GM10266 (cell line): ENCODE results near the gene TNF.
A peak's percentile ranks its signal among the peaks of the same experiment; 100 is the strongest.
"Not testable (repeated sequence)": the region's sequence is repeated elsewhere in the genome, so short reads cannot be mapped to it uniquely, and the experiment has no call there.

Source experiments
- DNase-seq: peaks from one replicate; pipeline ENCODE4 v3.0.0; 2012; ENCODE audit errors: extremely low spot score
- TF ChIP-seq, protein P1 (sequence below): IDR thresholded peaks from 2 replicates; pipeline ENCODE4 v1.5.1; 2012; ENCODE audit warnings: mild to moderate bottlenecking, low read depth; ENCODE audit not compliant: control insufficient read depth, insufficient read depth; ENCODE audit errors: missing control alignments

TNF gene

DNA sequence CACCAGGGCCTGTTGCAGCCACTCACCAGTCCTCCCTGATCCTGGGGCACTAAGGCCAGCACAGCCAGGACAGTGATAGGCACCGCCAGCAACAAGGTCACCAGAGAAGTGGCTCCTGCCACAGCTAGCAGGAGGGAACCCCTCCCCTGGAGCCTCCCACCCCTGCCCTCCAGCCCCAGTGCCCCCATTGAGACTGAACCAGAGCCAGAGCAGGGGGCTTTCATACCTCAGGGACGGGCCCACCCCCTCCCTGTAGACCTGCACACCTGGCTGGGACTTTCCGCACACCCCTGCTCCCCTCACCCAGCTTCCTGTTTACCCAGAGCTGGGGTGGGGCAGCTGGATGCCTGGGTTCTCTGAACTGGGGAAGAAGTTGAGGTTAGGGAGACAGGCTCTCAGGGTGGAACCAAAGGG, 6.9 kb downstream of the TNF start, which contains the start of gene LTB:
TSS of gene LTB (minus strand) at position 195 of the 414 bp plus-strand sequence. CDS start at position 188, 7 bp downstream.
- TF ChIP-seq, protein P1, sequence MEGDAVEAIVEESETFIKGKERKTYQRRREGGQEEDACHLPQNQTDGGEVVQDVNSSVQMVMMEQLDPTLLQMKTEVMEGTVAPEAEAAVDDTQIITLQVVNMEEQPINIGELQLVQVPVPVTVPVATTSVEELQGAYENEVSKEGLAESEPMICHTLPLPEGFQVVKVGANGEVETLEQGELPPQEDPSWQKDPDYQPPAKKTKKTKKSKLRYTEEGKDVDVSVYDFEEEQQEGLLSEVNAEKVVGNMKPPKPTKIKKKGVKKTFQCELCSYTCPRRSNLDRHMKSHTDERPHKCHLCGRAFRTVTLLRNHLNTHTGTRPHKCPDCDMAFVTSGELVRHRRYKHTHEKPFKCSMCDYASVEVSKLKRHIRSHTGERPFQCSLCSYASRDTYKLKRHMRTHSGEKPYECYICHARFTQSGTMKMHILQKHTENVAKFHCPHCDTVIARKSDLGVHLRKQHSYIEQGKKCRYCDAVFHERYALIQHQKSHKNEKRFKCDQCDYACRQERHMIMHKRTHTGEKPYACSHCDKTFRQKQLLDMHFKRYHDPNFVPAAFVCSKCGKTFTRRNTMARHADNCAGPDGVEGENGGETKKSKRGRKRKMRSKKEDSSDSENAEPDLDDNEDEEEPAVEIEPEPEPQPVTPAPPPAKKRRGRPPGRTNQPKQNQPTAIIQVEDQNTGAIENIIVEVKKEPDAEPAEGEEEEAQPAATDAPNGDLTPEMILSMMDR, result no peak
- no peak for DNase-seq

GRCh38 chr6:31585491-31585890, 10.1 kb downstream of the TNF start:
- peak; percentile 45 for DNase-seq
- TF ChIP-seq, protein P1, result peak; percentile 57

GRCh38 chr6:31586008-31586407, 10.6 kb downstream of the TNF start, which contains the start of gene LST1:
LST1 (plus strand) TSS chr6:31586277; CDS start chr6:31587300, 1,023 bp downstream.
- TF ChIP-seq, protein P1, result no peak
- no peak for DNase-seq

- TF ChIP-seq, protein P1, result no peak
These were observed 11.4 kb downstream of the TNF start for GRCh38 chr6:31586599-31587281.

DNA sequence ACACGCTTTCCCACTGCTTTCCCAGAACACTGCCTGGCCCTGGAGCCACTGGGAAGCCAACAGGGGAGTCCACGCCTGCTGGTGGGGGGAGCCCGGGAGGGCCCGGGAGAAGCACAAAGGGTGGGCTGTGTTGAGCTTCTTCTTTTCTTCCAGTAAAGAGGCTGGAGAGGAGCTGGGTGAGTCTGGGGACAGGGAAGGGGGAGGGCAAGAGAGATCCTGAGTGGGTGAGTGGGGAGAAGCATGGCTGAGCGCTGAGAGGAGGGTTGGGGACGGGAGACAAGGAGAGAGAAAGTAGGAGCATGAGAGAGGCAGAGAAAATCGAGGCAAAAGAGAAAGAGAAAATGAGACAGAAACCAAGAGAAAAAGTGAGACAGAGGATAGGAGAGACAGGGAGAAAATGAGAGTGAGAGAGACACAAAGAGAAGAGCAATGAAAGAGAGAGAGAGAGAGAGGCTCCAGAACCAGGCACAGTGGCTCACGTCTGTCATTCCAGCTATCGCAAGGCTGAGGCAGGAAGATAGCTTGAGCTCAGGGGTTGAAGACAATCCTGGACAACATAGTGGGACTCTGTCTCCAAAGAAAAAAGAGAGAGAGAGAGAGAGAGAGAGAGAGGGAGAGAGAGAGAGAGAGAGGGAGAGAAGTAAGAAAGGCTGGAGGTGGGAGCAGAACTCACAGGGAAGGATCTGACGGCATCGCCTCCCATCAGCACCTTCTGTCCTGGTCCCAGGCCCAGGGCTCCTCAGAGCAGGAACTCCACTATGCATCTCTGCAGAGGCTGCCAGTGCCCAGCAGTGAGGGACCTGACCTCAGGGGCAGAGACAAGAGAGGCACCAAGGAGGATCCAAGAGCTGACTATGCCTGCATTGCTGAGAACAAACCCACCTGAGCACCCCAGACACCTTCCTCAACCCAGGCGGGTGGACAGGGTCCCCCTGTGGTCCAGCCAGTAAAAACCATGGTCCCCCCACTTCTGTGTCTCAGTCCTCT, 12.7 kb downstream of the TNF start:
- TF ChIP-seq, protein P1, result no peak
- peak; percentile 36 for DNase-seq

More at GRCh38 chr6:31586599-31587281, 11.4 kb downstream of the TNF start:
- no peak for DNase-seq

GRCh38 chr6:31588871-31589650, 13.7 kb downstream of the TNF start:
- TF ChIP-seq, protein P1, result no peak
- DNase-seq, result no peak

- not testable (repeated sequence) for DNase-seq
These were observed 15.3 kb downstream of the TNF start for GRCh38 chr6:31590691-31591090.
